Breast epithelium (tissue), 4 donors: ENCODE data around the gene TCF7L1. TPM values are rescaled to one million over a fixed set of nuclear protein-coding genes. Genes with fewer than 3 reads are reported as not detected.

Experiments used
- DNase-seq, 2 donors: peaks; one replicate each; pipeline ENCODE4 v3.0.0-alpha.2; 2019; ENCODE audit warnings: low spot score in 2 of 2
- H3K27ac ChIP-seq, 2 donors: fragments of 200-600 bp; sonication (generic) in 1 of 2; one replicate each; pipeline ENCODE4 v1.5.1; 2016 to 2019; ENCODE audit warnings: mild to moderate bottlenecking in 1 of 2
- H3K27me3 ChIP-seq, 2 donors: fragments of 200-600 bp; sonication (generic) in 1 of 2; one replicate each; pipeline versions ENCODE4 v1.5.1 to v1.6.0; 2017 to 2019; ENCODE audit warnings: control low read depth in 1 of 2, mild to moderate bottlenecking in 1 of 2
- H3K36me3 ChIP-seq: fragments of 200-600 bp; one replicate; pipeline ENCODE4 v1.5.1; 2019
- H3K4me1 ChIP-seq, 2 donors: fragments of 200-600 bp; sonication (generic); one replicate each; pipeline ENCODE4 v1.5.1; 2016 to 2019; ENCODE audit warnings: control low read depth in 1 of 2
- H3K4me3 ChIP-seq, 3 donors: fragments of 200-600 bp; sonication (generic); 1 replicate in 2 of 3; 2 replicates in 1 of 3; pipeline ENCODE4 v1.5.1; 2016 to 2019; ENCODE audit warnings: mild to moderate bottlenecking in 3 of 3, moderate library complexity in 2 of 3
- H3K9me3 ChIP-seq, 2 donors: fragments of 200-600 bp; sonication (generic) in 1 of 2; one replicate each; pipeline ENCODE4 v1.5.1; 2016 to 2019; ENCODE audit warnings: control low read depth in 1 of 2
- POLR2A ChIP-seq: fragments of 450-650 bp; IDR thresholded peaks from one replicate; pipeline ENCODE4 v1.6.1; 2016; ENCODE audit warnings: antibody characterized with exemption, mild to moderate bottlenecking, moderate library complexity
- POLR2AphosphoS5 ChIP-seq, 3 donors: sonication (generic); formaldehyde crosslinking; IDR thresholded peaks; one replicate each; pipeline ENCODE4 v1.6.1; 2017; ENCODE audit warnings: antibody characterized with exemption in 3 of 3
- intact Hi-C: fragments of 100-400 bp; cut with DNase I; formaldehyde crosslinking; loops from one replicate; pipeline ENCODE4 v1.15.1; 2023; ENCODE audit warnings: low total_unique reads
- total RNA-seq, 3 donors: library from RNA; depleted of rRNA; stranded (reverse); fragments of >200 nt; gene quantifications; one replicate each; pipeline ENCODE4 v1.1.0, GENCODE V29; 2016
- TF ChIP-seq, protein P1 (sequence below), 3 donors: fragments of 450-650 bp; IDR thresholded peaks; one replicate each; pipeline ENCODE4 v1.5.1; 2016 to 2017; ENCODE audit warnings: antibody characterized with exemption in 3 of 3, mild to moderate bottlenecking in 3 of 3, moderate library complexity in 3 of 3

The TCF7L1 gene
- total RNA-seq, 3 donors from 2014 or later: 3.4 to 6.9 (median 5.9) TPM

DNA sequence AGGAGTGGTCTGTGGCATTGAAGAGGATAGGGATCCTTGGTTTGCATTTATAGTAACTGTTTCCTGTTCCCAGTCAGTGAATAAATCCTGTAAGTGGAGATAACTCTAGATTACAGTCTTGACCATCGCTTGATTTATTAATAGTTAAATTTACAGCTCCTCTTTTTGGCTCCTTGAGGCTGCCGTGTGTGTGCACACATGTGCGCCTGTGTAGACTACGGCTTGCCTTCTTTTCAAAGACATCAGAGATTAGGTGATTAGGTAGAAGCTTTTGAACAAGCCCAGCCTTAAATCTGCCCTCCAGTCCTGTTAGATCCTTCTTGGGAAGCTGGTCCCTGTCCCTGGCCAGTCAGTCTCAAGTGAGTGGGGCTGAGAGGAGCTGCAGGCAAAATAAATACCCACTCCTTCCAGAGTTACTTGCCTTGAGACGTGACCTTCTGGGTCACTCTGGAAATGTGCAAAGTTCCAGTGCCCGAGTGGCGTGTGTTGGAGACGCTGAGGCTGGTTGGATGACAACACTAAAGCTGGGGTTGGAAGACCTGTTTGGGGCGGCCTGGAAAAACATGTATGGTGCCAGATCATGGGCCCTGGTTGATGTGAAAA lies 32.0 kb downstream of the TCF7L1 start:
- peaks cover 0 to 5% of the 10 kb centered on the region in 2 donors for H3K4me1 ChIP-seq
- no peaks in the 10 kb centered on the region for H3K27me3 ChIP-seq
- no peak overlapping the region for H3K4me3 ChIP-seq
- no peaks in the 10 kb centered on the region for H3K9me3 ChIP-seq
- no peak for TF ChIP-seq POLR2A
- no peak for TF ChIP-seq POLR2AphosphoS5 (IDR thresholded peaks at IDR 0.05)
- TF ChIP-seq, protein P1, sequence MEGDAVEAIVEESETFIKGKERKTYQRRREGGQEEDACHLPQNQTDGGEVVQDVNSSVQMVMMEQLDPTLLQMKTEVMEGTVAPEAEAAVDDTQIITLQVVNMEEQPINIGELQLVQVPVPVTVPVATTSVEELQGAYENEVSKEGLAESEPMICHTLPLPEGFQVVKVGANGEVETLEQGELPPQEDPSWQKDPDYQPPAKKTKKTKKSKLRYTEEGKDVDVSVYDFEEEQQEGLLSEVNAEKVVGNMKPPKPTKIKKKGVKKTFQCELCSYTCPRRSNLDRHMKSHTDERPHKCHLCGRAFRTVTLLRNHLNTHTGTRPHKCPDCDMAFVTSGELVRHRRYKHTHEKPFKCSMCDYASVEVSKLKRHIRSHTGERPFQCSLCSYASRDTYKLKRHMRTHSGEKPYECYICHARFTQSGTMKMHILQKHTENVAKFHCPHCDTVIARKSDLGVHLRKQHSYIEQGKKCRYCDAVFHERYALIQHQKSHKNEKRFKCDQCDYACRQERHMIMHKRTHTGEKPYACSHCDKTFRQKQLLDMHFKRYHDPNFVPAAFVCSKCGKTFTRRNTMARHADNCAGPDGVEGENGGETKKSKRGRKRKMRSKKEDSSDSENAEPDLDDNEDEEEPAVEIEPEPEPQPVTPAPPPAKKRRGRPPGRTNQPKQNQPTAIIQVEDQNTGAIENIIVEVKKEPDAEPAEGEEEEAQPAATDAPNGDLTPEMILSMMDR (IDR thresholded peaks at IDR 0.05): no peak
- intact Hi-C loops: no loop called here
- H3K27ac ChIP-seq: no peak overlapping the region
- DNase-seq: no peak
- no peaks in the 10 kb centered on the region for H3K36me3 ChIP-seq

DNA sequence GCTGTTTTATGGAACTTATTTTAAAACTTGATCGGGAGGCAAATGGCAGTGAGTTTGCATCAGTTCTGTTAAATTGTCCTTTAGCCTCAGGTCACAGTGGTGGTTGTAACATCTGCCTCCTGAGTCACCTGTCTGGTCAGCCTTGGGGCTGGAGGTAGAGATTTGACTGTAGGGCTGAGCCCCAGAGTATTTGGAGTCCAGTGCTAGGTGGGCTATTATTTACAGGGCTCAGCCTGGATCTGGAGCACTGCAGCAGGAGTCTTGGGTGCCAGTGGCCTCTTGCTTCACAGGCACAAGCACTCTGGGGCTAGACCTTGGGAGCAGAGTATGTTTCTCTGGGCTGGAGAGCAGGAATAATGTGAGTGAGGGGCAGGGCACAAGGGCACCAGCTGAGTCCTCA lies 32.8 kb downstream of the TCF7L1 start:
- intact Hi-C loops: no loop called here
- Histone ChIP-seq H3K4me3 (no peak overlapping the region), H3K27me3 (no peaks in the 10 kb centered on the region), H3K27ac (no peak overlapping the region), H3K36me3 (no peaks in the 10 kb centered on the region), H3K4me1 (peaks cover 0 to 5% of the 10 kb centered on the region in 2 donors), H3K9me3 (no peaks in the 10 kb centered on the region)
- TF ChIP-seq, protein P1 (IDR thresholded peaks at IDR 0.05): no peak
- TF ChIP-seq POLR2AphosphoS5 (IDR thresholded peaks at IDR 0.05): no peak
- no peak for TF ChIP-seq POLR2A
- no peak for DNase-seq

DNA sequence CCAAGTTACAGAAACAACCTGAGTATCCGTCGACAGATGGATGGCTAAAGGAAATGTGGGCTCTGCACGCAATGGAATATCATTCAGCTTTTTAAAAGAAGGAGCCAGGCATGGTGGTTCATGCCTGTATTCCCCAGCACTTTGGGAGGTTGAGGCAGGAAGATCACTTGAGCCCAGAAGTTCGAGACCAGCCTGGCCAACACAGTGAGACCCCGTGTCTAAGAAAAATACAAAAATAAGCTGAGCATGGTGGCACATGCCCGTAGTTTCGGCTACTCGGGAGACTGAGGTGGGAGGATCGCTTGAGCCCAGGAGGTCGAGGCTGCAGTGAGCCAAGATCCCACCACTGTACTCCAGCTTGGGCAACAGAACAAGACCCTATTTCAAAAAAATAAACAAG lies 34.3 kb downstream of the TCF7L1 start:
- TF ChIP-seq, protein P1 (IDR thresholded peaks at IDR 0.05): no peak
- TF ChIP-seq POLR2AphosphoS5 (IDR thresholded peaks at IDR 0.05) (no peak), POLR2A (no peak)
- intact Hi-C loops: no loop called here

DNA sequence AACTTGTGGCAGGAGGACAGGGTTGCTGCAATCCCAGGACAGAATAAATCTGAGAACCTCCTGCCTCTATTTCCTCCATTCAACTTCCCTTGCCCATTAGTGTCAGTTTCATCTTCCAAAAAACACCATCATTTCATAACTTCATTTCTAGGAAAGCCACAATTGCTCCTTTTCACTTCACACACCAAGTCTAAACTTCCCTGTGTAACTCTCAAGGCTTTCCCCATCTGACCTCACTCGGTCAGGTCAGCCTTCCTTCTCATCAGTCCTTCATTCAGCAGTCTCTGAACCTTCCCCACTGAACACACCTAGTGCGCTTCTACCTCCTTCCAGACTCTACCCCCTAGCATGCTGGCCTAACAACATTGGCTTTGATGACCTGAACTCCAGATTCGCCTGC lies 35.8 kb downstream of the TCF7L1 start:
- Histone ChIP-seq H3K27me3 (no peaks in the 10 kb centered on the region), H3K27ac (no peak overlapping the region), H3K36me3 (no peaks in the 10 kb centered on the region), H3K4me3 (no peak overlapping the region), H3K4me1 (peaks cover 0 to 4% of the 10 kb centered on the region in 2 donors), H3K9me3 (no peaks in the 10 kb centered on the region)
- no peak for TF ChIP-seq POLR2AphosphoS5 (IDR thresholded peaks at IDR 0.05)
- TF ChIP-seq, protein P1 (IDR thresholded peaks at IDR 0.05): no peak
- TF ChIP-seq POLR2A: no peak
- no peak for DNase-seq
- intact Hi-C loops: no loop called here

More for the DNA sequence above, 34.3 kb downstream of the TCF7L1 start:
- no peaks in the 10 kb centered on the region for H3K9me3 ChIP-seq
- H3K27ac ChIP-seq: no peak overlapping the region
- no peaks in the 10 kb centered on the region for H3K27me3 ChIP-seq
- no peak for DNase-seq
- H3K4me3 ChIP-seq: no peak overlapping the region
- H3K36me3 ChIP-seq: no peaks in the 10 kb centered on the region
- peaks cover 0 to 5% of the 10 kb centered on the region in 2 donors for H3K4me1 ChIP-seq

DNA sequence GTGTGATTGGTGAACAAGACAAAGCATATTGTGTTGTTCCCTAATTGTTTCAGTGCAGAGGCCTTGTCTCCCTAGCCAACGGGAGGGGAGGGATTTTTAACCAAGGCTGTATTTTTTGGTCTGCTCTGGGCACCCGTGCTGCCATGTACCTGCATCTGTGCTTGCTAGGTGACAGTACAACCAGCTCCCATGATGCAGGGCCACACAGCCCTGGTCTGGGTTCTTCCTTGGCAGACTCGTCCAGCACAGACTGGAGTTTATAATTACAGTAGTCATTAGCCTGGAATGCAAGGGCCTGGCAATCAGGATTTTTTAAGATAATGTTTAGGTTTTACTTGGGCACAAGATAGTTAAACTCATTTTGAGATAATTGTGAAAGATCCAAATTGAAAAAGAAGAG lies 36.4 kb downstream of the TCF7L1 start:
- TF ChIP-seq POLR2A (no peak), POLR2AphosphoS5 (IDR thresholded peaks at IDR 0.05) (no peak)
- TF ChIP-seq, protein P1 (IDR thresholded peaks at IDR 0.05): no peak
- no peak overlapping the region for H3K27ac ChIP-seq
- H3K4me3 ChIP-seq: no peak overlapping the region
- DNase-seq: no peak
- no peaks in the 10 kb centered on the region for H3K4me1 ChIP-seq
- intact Hi-C loops: no loop called here
- no peaks in the 10 kb centered on the region for H3K9me3 ChIP-seq
- H3K36me3 ChIP-seq: no peaks in the 10 kb centered on the region
- no peaks in the 10 kb centered on the region for H3K27me3 ChIP-seq
